B cell (primary cell): ENCODE results near the gene DCAKD. TPM values are rescaled to one million over a fixed set of nuclear protein-coding genes. Genes with fewer than 3 reads are reported as not detected.
A peak's percentile ranks its signal among the peaks of the same experiment; 100 is the strongest.

Experiments used
- ATAC-seq: fragments of 200-7000 bp; cut with Tn5 transposase; one replicate; pipeline ENCODE4 v1.10.0; 2021; ENCODE audit warnings: low read depth, mild to moderate bottlenecking, moderate number of reproducible peaks, moderate library complexity
- CTCF ChIA-PET: fragments of 350-600 bp; sonication (Branson Sonifier 250); formaldehyde crosslinking; loops from one replicate; lab custom pipeline; 2021; ENCODE audit warnings: antibody characterized with exemption, inconsistent platforms; lab: Charles Lee
- POLR2A ChIA-PET: fragments of 350-600 bp; sonication (Branson Sonifier 250); formaldehyde crosslinking; loops from one replicate; lab custom pipeline; 2021; ENCODE audit warnings: antibody characterized with exemption; lab: Charles Lee
- DNase-seq: peaks from one replicate; pipeline ENCODE4 v3.0.0; 2013
- H2AFZ ChIP-seq: 2 replicates; pipeline ENCODE4 v1.6.1; 2012; ENCODE audit warnings: mild to moderate bottlenecking, low read depth, low read length; ENCODE audit not compliant: insufficient read depth, poor library complexity, severe bottlenecking
- H3K27ac ChIP-seq, 2 donors: 1 replicate in 1 of 2; 2 replicates in 1 of 2; pipeline ENCODE4 v1.5.1; 2012 to 2013; ENCODE audit warnings: low read length in 2 of 2, mild to moderate bottlenecking in 2 of 2, moderate library complexity in 1 of 2
- H3K27me3 ChIP-seq, 4 experiments: fragments of 200-600 bp in 1 of 4; sonication (generic) in 1 of 4; replicated peaks in 1 of 4; 1 replicate in 2 of 4; 2 replicates in 2 of 4; pipeline versions ENCODE4 v1.6.1 to v1.7.0; 2013 to 2016; ENCODE audit warnings: low read length in 3 of 4, mild to moderate bottlenecking in 2 of 4, mixed read lengths in 1 of 4, moderate library complexity in 1 of 4; ENCODE audit not compliant: insufficient read depth in 4 of 4, control insufficient read depth in 3 of 4; ENCODE audit errors: control extremely low read depth in 1 of 4
- H3K36me3 ChIP-seq, 2 experiments: replicated peaks in 1 of 2; 1 replicate in 1 of 2; 2 replicates in 1 of 2; pipeline versions ENCODE4 v1.6.1 to v1.7.1; 2013; ENCODE audit warnings: low read length in 1 of 2; ENCODE audit not compliant: insufficient read depth in 2 of 2, control insufficient read depth in 1 of 2; ENCODE audit errors: control extremely low read depth in 1 of 2, extremely low read depth in 1 of 2
- H3K4me1 ChIP-seq, 2 donors: fragments of 200-600 bp in 1 of 2; sonication (generic) in 1 of 2; 1 replicate in 1 of 2; 2 replicates in 1 of 2; pipeline versions ENCODE4 v1.5.1 to v1.6.1; 2013 to 2017; ENCODE audit warnings: low read length in 2 of 2; ENCODE audit not compliant: control insufficient read depth in 2 of 2, insufficient read depth in 2 of 2
- H3K4me2 ChIP-seq: replicated peaks from 2 replicates; pipeline ENCODE3; 2012; ENCODE audit warnings: mild to moderate bottlenecking, low read depth, low read length; ENCODE audit not compliant: poor library complexity, severe bottlenecking
- H3K4me3 ChIP-seq, 5 experiments: fragments of 200-600 bp in 1 of 5; sonication (generic) in 1 of 5; 1 replicate in 3 of 5; 2 replicates in 2 of 5; pipeline versions ENCODE4 v1.5.1 to v1.7.0; 2011 to 2016; ENCODE audit warnings: low read length in 4 of 5, mild to moderate bottlenecking in 4 of 5, low read depth in 2 of 5, control low read depth in 1 of 5, moderate library complexity in 1 of 5; ENCODE audit not compliant: insufficient read depth in 1 of 5; ENCODE audit errors: control extremely low read depth in 1 of 5, extremely low read depth in 1 of 5
- H3K79me2 ChIP-seq: fragments of 200-600 bp; sonication (generic); one replicate; pipeline ENCODE4 v1.6.0; 2016; ENCODE audit warnings: low read length; ENCODE audit not compliant: control insufficient read depth, insufficient read depth
- H3K9ac ChIP-seq: fragments of 200-600 bp; sonication (generic); 2 replicates; pipeline ENCODE4 v1.6.1; 2017; ENCODE audit warnings: mild to moderate bottlenecking, low read length, moderate library complexity
- H3K9me3 ChIP-seq, 3 donors: one replicate each; pipeline versions ENCODE4 v1.6.1 to v1.7.1; 2013; ENCODE audit warnings: low read length in 2 of 3; ENCODE audit not compliant: control insufficient read depth in 2 of 3, insufficient read depth in 1 of 3; ENCODE audit errors: control extremely low read depth in 1 of 3
- H4K20me1 ChIP-seq: 2 replicates; pipeline ENCODE4 v1.6.0; 2012; ENCODE audit warnings: mild to moderate bottlenecking, low read length; ENCODE audit not compliant: insufficient read depth, control insufficient read depth, poor library complexity, severe bottlenecking
- H3K27ac Mint-ChIP-seq: one replicate; pipeline ENCODE4 v1.8.0; 2021; ENCODE audit warnings: mixed read lengths
- H3K27me3 Mint-ChIP-seq: one replicate; pipeline ENCODE4 v1.8.0; 2021; ENCODE audit warnings: mixed read lengths
- H3K4me1 Mint-ChIP-seq: one replicate; pipeline ENCODE4 v1.8.0; 2021; ENCODE audit warnings: mixed read lengths
- H3K4me3 Mint-ChIP-seq: one replicate; pipeline ENCODE4 v1.8.0; 2021; ENCODE audit warnings: mixed read lengths
- H3K9me3 Mint-ChIP-seq: one replicate; pipeline ENCODE4 v1.8.0; 2022; ENCODE audit warnings: mixed read lengths; ENCODE audit not compliant: insufficient read depth
- CTCF ChIP-seq: fragments of 200-600 bp; IDR thresholded peaks from one replicate; pipeline ENCODE4 v1.8.0; 2022; ENCODE audit warnings: antibody characterized with exemption, mild to moderate bottlenecking
- EZH2 ChIP-seq: IDR thresholded peaks from 2 replicates; pipeline ENCODE4 v1.6.1; 2012; ENCODE audit warnings: borderline replicate concordance, low read depth, mild to moderate bottlenecking, moderate library complexity, low read length; ENCODE audit not compliant: insufficient read depth, poor library complexity, severe bottlenecking
- WGBS: methylation state at CpG from one replicate; pipeline ENCODE4 v1.1.5; 2013; ENCODE audit warnings: missing lambda C conversion rate; ENCODE audit not compliant: insufficient coverage; 5-methylcytosine and 5-hydroxymethylcytosine counted together
- intact Hi-C: fragments of 100-400 bp; cut with micrococcal nuclease; formaldehyde crosslinking; loops from one replicate; pipeline ENCODE4 v1.10.0; 2022
- polyA plus RNA-seq: library from polyadenylated mRNA; depleted of rRNA; stranded (reverse); fragments of >200 nt; gene quantifications from 2 replicates; pipeline ENCODE4 v1.2.3, GENCODE V29; 2012
- total RNA-seq, 2 donors: library from RNA; stranded (reverse); fragments of 120-200 nt in 1 of 2; gene quantifications; 1 replicate in 1 of 2; 2 replicates in 1 of 2; pipeline versions ENCODE4 v1.2.3 to v1.2.4, GENCODE V29; 2013 to 2022

DCAKD gene
- total and polyA plus RNA-seq, 2 donors (not counting 1 experiment from before 2014, with no cell fraction given) = 20.6 to 31.5 TPM

- peak within 1 kb of the TSS; percentile 89 for H3K9ac ChIP-seq
- H2AFZ ChIP-seq = peak within 1 kb of the TSS; percentile 96
- peaks cover 40% of the 10 kb centered on the region for H3K4me1 Mint-ChIP-seq
- H3K4me3 Mint-ChIP-seq = peak within 1 kb of the TSS; percentile 99
- peak within 1 kb of the TSS; percentile 100 for H3K27ac Mint-ChIP-seq
- peak within 1 kb of the TSS; percentile 89 for H3K4me2 ChIP-seq
- H3K27ac ChIP-seq = peak within 1 kb of the TSS; percentile 75 to 89
- 0% methylated on average over 48 of the region's 50 CpGs for WGBS
- CTCF ChIA-PET = interaction anchor here (0.5 to 1.9 kb wide), 8 partner anchors 9 to 1106 kb away, joined by 3 to 6 read pairs (median 3); partner anchors contain the start of genes ACBD4, DCAKD and HEXIM1
- H3K9me3 ChIP-seq = no peaks in the 10 kb centered on the region
- peaks cover 83% of the 10 kb centered on the region for H3K79me2 ChIP-seq
- H3K27me3 Mint-ChIP-seq = no peaks in the 10 kb centered on the region
- peaks cover 39% of the 10 kb centered on the region for H4K20me1 ChIP-seq
- no peaks in the 10 kb centered on the region for H3K36me3 ChIP-seq
- peaks cover 29 to 42% of the 10 kb centered on the region in 2 donors for H3K4me1 ChIP-seq
- ATAC-seq (peak; percentile 87), DNase-seq (peak; percentile 100)
- H3K4me3 ChIP-seq = peak within 1 kb of the TSS; percentile 62 to 98 (median 96)
- no peak for TF ChIP-seq CTCF
- no peak for TF ChIP-seq EZH2
- no peaks in the 10 kb centered on the region for H3K27me3 ChIP-seq
- POLR2A ChIA-PET = interaction anchor here (0.5 to 1.9 kb wide), 11 partner anchors 9 to 1699 kb away, joined by 3 to 9 read pairs (median 3); partner anchors contain the start of genes ACBD4, EFTUD2 and HEXIM2
- intact Hi-C loops = loop anchor here (1.0 to 10.0 kb wide), 9 partner anchors 10 to 1134 kb away; partner anchors contain the start of genes ACBD4, C1QL1, DCAKD and EFTUD2
- no peaks in the 10 kb centered on the region for H3K9me3 Mint-ChIP-seq
These were observed 9.6 kb upstream of the DCAKD start, which contains the start of gene NMT1 for GRCh38 chr17:45060797-45061605. NMT1 (plus strand) TSS chr17:45061317; CDS start chr17:45061330, 13 bp downstream.
